OCI-LY7 (cell line): ENCODE data around the gene EXTL2. TPM values are rescaled to one million over a fixed set of nuclear protein-coding genes. Genes with fewer than 3 reads are reported as not detected.
A peak's percentile ranks its signal among the peaks of the same experiment; 100 is the strongest.

Experiments used
- Bru-seq: library from RNA; stranded (reverse); fragments of 400-500 nt; gene quantifications from one replicate; lab custom pipeline; 2021; lab: Mats Ljungman, UMichigan
- BruChase-seq, 2 experiments: library from RNA; stranded (reverse); fragments of 400-500 nt; gene quantifications; one replicate each; lab custom pipeline; 2021; lab: Mats Ljungman, UMichigan
- BruUV-seq: library from RNA; stranded (reverse); fragments of 400-500 nt; replicated peaks from 2 replicates; lab custom pipeline; 2021; lab: Mats Ljungman, UMichigan
- CTCF ChIA-PET: fragments of 300-600 bp; sonication (Branson Sonifier 250); formaldehyde crosslinking; loops from one replicate; lab custom pipeline; 2022; ENCODE audit warnings: antibody characterized with exemption; ENCODE audit not compliant: unreplicated experiment; lab: Charles Lee
- POLR2A ChIA-PET: fragments of 300-600 bp; sonication (Branson Sonifier 250); formaldehyde crosslinking; loops from one replicate; lab custom pipeline; 2022; ENCODE audit warnings: antibody characterized with exemption; lab: Charles Lee
- DNase-seq: peaks from one replicate; pipeline ENCODE4 v3.0.0-alpha.2; 2015; ENCODE audit warnings: low spot score
- H2AFZ ChIP-seq: fragments of 200-600 bp; sonication (generic), shearing (Covaris generic); 2 replicates; pipeline ENCODE4 v1.6.1; 2014; ENCODE audit warnings: mild to moderate bottlenecking, antibody characterized with exemption, low read length, moderate library complexity
- H3K27ac ChIP-seq: fragments of 200-600 bp; sonication (generic); 2 replicates; pipeline ENCODE4 v1.5.1; 2014; ENCODE audit warnings: mixed run types, low read depth, mild to moderate bottlenecking, moderate library complexity, low read length, inconsistent platforms; ENCODE audit not compliant: poor library complexity, severe bottlenecking
- H3K36me3 ChIP-seq: fragments of 200-600 bp; sonication (generic); 2 replicates; pipeline ENCODE4 v1.6.1; 2014; ENCODE audit warnings: mild to moderate bottlenecking, antibody characterized with exemption, low read length, moderate library complexity, mixed read lengths; ENCODE audit not compliant: insufficient read depth
- H3K4me1 ChIP-seq: fragments of 200-600 bp; sonication (generic); 2 replicates; pipeline ENCODE4 v1.5.1; 2014; ENCODE audit warnings: mild to moderate bottlenecking, low read length; ENCODE audit not compliant: insufficient read depth, poor library complexity, severe bottlenecking
- H3K4me2 ChIP-seq: fragments of 200-600 bp; sonication (generic); 2 replicates; pipeline ENCODE4 v1.6.1; 2014; ENCODE audit warnings: mild to moderate bottlenecking, low read length
- H3K4me3 ChIP-seq: fragments of 200-600 bp; sonication (generic); 2 replicates; pipeline ENCODE4 v1.5.1; 2014; ENCODE audit warnings: mild to moderate bottlenecking, low read depth, low read length; ENCODE audit not compliant: poor library complexity, severe bottlenecking
- H3K79me2 ChIP-seq: fragments of 200-600 bp; sonication (generic); 2 replicates; pipeline ENCODE4 v1.6.1; 2016; ENCODE audit warnings: low read depth, mild to moderate bottlenecking, low read length, moderate library complexity, mixed read lengths; ENCODE audit not compliant: insufficient read depth
- H3K9me2 ChIP-seq: fragments of 200-600 bp; sonication (generic); 2 replicates; pipeline ENCODE4 v1.6.1; 2016; ENCODE audit warnings: mild to moderate bottlenecking, low read length, mixed read lengths; ENCODE audit not compliant: insufficient read depth
- H3K9me3 ChIP-seq: fragments of 200-600 bp; sonication (generic); 2 replicates; pipeline ENCODE4 v1.6.1; 2014; ENCODE audit warnings: mild to moderate bottlenecking, mixed run types, low read length, mixed read lengths
- H4K20me1 ChIP-seq: fragments of 200-600 bp; sonication (generic); 2 replicates; pipeline ENCODE4 v1.6.1; 2014; ENCODE audit warnings: mild to moderate bottlenecking, antibody characterized with exemption, low read length, moderate library complexity, mixed read lengths; ENCODE audit not compliant: insufficient read depth
- EZH2phosphoT487 ChIP-seq: fragments of 200-600 bp; sonication (generic); IDR thresholded peaks from 2 replicates; pipeline ENCODE4 v1.6.1; 2018; ENCODE audit warnings: low read depth, borderline replicate concordance, mild to moderate bottlenecking, mixed run types, antibody characterized with exemption, low read length, moderate library complexity, mixed read lengths
- intact Hi-C: fragments of 100-400 bp; cut with micrococcal nuclease; formaldehyde crosslinking; loops from one replicate; pipeline ENCODE4 v1.10.0; 2022; ENCODE audit not compliant: unreplicated experiment
- long read RNA-seq: library from polyadenylated mRNA; stranded (forward); transcript quantifications from one replicate; pipeline ENCODE4 v2.0.0, GENCODE V29; 2022
- total RNA-seq, 2 experiments: library from RNA; depleted of rRNA in 1 of 2; stranded (reverse); fragments of >200 nt in 1 of 2; shearing (Covaris generic) in 1 of 2; gene quantifications; 2 replicates each; pipeline ENCODE4 v1.2.3, GENCODE V29; 2014 to 2022
- TF ChIP-seq, protein P1 (sequence below): fragments of 200-600 bp; sonication (generic); conservative IDR thresholded peaks from 2 replicates; pipeline ENCODE4 v1.5.1; 2014; ENCODE audit warnings: mild to moderate bottlenecking, antibody characterized with exemption, low read length, moderate library complexity, mixed read lengths

EXTL2 gene
- total RNA-seq (2014; rRNA removed; shearing (Covaris generic)) = 3.2 and 7.0 TPM in 2 replicates
- total RNA-seq (2022) = 8.7 and 9.8 TPM in 2 replicates
- Bru-seq, nascent RNA = percentile 58 among the genes with signal in this experiment
- percentile 56 among the genes with signal in this experiment for BruChase-seq, experiment 1, labeled RNA remaining after a 6-hour chase
- percentile 73 among the genes with signal in this experiment for BruChase-seq, experiment 2, labeled RNA remaining after a 2-hour chase
- long read RNA-seq, transcript EXTL2-202 (5 exons, 3,985 nt) = major isoform, 9 of 15 reads
- long read RNA-seq, partial matches to known transcripts = 0 of 15 reads
- long read RNA-seq, other reads (novel, unspliced or antisense) = 4 of 15 reads

DNA sequence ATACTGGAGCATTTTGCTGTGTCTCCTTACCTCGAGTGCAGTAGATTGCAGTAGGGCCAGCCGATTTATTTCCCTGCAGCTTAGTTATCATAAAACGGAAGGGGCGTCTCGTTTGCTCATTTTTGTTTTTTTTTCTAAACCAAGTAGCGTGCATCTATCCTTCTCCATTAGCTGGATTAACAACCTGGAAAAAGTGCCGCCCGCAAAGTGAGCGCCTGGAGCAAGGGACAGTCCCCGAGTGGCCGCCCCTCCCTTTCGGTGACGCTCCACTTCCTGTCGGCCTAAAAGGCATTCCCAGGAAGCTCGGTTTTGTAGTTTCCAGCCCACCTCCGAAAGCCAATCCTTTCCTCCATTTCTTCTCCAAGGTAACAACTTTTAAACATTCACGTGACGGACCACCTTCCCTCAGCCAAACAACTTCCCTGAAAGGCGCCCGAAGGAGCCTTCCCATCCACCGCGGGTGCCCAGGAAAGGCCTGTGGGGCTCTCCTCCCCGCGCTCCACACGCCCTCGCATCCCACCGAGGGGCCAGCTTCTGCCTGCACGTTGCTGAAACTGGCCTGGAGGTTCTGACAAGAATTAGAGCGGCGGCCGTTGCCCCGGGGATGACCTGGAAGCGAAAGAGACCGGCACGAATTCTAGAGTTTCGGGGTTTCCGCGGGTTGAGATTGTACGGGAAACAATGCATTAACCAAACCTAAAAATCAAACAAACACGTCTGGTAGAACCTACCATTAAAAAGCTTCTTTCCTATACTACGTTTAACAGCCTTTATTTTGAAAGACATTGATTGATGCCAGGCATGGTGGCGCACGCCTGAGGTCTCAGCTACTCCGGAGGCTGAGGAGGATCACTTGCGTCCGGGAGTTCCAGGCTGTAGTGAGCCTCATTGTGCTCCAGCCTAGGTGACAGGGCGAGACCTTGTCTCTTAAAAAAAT is at the start of gene EXTL2:
EXTL2 (minus strand) TSS at position 240 of the 937 bp plus-strand sequence. CDS start 6,085 bp downstream, outside the sequence.
- Histone ChIP-seq H3K9me2 (no peaks in the 10 kb centered on the region), H2AFZ (peak within 1 kb of the TSS; percentile 95), H3K36me3 (peaks cover 31% of the 10 kb centered on the region), H3K27ac (peak within 1 kb of the TSS; percentile 77), H3K4me2 (peak within 1 kb of the TSS; percentile 94), H3K4me1 (peaks cover 30% of the 10 kb centered on the region), H3K9me3 (peaks cover 15% of the 10 kb centered on the region; the same call in 1 of the 2 replicates), H4K20me1 (peaks cover 8% of the 10 kb centered on the region; the same call in 1 of the 2 replicates), H3K4me3 (peak within 1 kb of the TSS; percentile 99), H3K79me2 (peaks cover 43% of the 10 kb centered on the region; the same call in 1 of the 2 replicates)
- ChIA-PET POLR2A (interaction anchor here (0.6 to 2.3 kb wide), 13 partner anchors 9 to 848 kb away, joined by 3 to 18 read pairs (median 3); partner anchors contain the start of gene DBT), CTCF (interaction anchor here (0.5 to 0.6 kb wide), 2 partner anchors 761 to 921 kb away, joined by 3 read pairs; no protein-coding TSS in a partner anchor)
- TF ChIP-seq, protein P1, sequence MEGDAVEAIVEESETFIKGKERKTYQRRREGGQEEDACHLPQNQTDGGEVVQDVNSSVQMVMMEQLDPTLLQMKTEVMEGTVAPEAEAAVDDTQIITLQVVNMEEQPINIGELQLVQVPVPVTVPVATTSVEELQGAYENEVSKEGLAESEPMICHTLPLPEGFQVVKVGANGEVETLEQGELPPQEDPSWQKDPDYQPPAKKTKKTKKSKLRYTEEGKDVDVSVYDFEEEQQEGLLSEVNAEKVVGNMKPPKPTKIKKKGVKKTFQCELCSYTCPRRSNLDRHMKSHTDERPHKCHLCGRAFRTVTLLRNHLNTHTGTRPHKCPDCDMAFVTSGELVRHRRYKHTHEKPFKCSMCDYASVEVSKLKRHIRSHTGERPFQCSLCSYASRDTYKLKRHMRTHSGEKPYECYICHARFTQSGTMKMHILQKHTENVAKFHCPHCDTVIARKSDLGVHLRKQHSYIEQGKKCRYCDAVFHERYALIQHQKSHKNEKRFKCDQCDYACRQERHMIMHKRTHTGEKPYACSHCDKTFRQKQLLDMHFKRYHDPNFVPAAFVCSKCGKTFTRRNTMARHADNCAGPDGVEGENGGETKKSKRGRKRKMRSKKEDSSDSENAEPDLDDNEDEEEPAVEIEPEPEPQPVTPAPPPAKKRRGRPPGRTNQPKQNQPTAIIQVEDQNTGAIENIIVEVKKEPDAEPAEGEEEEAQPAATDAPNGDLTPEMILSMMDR = no peak
- no peak for TF ChIP-seq EZH2phosphoT487
- intact Hi-C loops = loop anchor here (1.0 to 10.0 kb wide), 5 partner anchors 540 to 860 kb away; partner anchors contain the start of genes RTCA, SASS6 and TRMT13
- DNase-seq = peak; percentile 45
- BruUV-seq = no TSS peak

GRCh38 chr1:100943533-100943932 is 48.9 kb upstream of the EXTL2 start:
- H3K4me3 ChIP-seq = no peak overlapping the region
- H3K79me2 ChIP-seq = no peaks in the 10 kb centered on the region
- H4K20me1 ChIP-seq = no peaks in the 10 kb centered on the region
- H2AFZ ChIP-seq = no peak overlapping the region
- H3K36me3 ChIP-seq = peaks cover 26% of the 10 kb centered on the region
- H3K4me2 ChIP-seq = no peak overlapping the region
- no peaks in the 10 kb centered on the region for H3K9me2 ChIP-seq
- H3K27ac ChIP-seq = no peak overlapping the region
- intact Hi-C loops = no loop called here
- BruUV-seq = no TSS peak
- no peak for DNase-seq
- H3K9me3 ChIP-seq = no peaks in the 10 kb centered on the region
- TF ChIP-seq EZH2phosphoT487 = no peak
- TF ChIP-seq, protein P1 = no peak
- ChIA-PET POLR2A (interaction anchor here (0.9 to 1.0 kb wide), 2 partner anchors 18 to 31 kb away, joined by 3 to 7 read pairs; no protein-coding TSS in a partner anchor), CTCF (no interaction called here)
- H3K4me1 ChIP-seq = no peaks in the 10 kb centered on the region
